NCI-H2107 (cell line): Measurements from ENCODE around the gene CCDC30.
"Not testable (repeated sequence)": the region's sequence is repeated elsewhere in the genome, so short reads cannot be mapped to it uniquely, and the experiment has no call there.

ENCODE experiments used
- DNase-seq: peaks from one replicate; lab custom pipeline; 2025; lab: John Stamatoyannopoulos, UW

The CCDC30 gene

DNA sequence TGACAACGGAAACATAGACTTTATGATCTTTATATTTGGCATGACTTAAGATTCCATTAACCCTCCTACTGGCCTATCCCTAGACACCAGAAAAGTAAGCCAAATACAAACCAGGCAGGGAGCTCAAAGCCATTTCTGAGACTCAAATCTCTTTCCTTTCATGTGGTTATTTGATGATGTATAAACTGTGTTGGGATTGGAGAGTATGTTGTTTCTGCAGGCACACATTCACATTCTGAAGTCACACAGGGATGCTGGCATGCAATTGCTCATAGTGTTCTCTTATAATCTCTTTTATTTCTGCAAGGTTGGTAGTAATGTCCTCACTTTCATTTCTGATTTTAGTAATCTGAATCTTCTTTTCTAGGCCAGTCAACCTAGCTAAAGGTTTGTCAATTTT is 13.0 kb upstream of the CCDC30 start:
- DNase-seq = no peak

DNA sequence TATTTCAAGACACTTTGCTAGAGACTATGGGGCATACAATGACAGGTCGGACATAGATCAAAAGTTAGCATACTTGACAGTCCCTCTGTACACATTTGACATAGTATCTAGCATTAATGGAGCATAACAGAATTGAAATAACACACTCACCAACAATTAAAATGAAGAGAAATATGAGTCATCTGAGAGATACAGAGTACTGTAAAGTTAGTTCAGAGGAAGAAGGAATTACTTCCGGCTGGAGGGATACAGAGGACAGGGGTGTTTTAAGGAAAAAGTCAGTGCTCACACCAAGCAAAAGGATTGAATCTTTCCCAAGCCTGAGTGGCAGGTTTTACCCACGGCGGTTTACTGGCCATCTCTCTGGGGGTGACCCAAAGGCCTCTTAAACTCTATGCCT is 9.7 kb upstream of the CCDC30 start:
- no peak for DNase-seq

DNA sequence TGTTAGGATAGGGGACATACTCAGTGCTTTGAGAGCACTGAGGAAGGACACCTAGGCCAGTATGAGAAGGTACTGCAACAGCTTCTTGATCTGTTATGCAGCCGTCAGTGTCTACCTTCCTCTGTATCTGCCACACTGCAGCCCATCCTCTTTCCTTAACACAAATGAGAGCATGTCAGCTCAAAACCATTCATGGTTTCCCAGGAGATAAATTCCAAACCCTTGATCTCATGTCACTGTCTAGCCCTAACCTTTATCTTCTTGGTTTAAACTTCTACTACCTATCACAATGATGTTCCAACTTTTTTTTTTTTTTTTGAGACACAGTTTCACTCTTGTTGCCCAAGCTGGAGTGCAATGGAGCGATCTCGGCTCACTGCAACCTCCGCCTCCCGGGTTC is 8.7 kb upstream of the CCDC30 start:
- no peak for DNase-seq

DNA sequence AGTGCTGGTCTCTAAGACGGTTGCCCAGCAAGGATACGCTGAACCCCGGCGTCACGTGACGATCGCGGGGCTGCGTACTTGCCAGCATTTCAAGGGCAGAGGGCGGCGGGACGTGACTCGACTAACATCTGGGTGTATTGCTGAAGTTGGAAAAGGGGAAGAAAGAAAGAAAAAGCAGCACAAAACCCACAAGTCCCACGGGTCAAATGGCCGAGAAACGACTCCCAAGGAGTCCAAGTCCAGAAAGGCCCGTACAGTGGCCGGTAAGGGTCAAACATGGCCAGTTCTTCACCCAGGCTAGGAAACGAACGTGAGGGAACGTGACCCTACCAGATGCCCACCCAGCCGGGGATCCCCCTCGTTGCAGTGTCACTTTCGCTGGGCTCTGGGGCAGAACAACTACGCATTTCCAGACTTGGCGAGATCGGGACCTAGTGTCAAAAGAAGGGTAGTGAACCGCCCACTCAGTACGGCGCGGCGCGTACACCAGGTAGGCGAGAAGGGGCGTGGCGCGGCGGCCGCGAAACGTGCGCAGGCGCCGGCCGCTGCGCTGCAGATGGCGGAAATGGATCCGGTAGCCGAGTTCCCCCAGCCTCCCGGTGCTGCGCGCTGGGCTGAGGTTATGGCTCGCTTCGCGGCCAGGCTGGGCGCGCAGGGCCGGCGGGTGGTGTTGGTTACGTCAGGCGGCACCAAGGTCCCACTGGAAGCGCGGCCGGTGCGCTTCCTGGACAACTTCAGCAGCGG is 6.9 kb upstream of the CCDC30 start, which contains the start of the genes PPCS and ZMYND12:
TSS of gene PPCS (plus strand) at position 534 of the 744 bp plus-strand sequence. CDS start at position 557, 23 bp downstream.
TSS of gene ZMYND12 (minus strand) at position 13 of the 744 bp plus-strand sequence. CDS start 25 bp downstream, outside the sequence.
- DNase-seq = peak; percentile 77

DNA sequence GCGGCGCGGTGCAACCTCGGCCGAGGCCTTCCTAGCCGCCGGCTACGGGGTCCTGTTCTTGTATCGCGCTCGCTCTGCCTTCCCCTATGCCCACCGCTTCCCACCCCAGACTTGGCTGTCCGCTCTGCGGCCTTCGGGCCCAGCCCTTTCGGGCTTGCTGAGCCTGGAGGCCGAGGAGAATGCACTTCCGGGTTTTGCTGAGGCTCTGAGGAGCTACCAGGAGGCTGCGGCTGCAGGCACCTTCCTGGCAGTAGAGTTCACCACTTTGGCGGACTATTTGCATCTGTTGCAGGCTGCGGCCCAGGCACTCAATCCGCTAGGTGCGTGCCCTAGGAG is 6.4 kb upstream of the CCDC30 start:
- DNase-seq = peak; percentile 44

DNA sequence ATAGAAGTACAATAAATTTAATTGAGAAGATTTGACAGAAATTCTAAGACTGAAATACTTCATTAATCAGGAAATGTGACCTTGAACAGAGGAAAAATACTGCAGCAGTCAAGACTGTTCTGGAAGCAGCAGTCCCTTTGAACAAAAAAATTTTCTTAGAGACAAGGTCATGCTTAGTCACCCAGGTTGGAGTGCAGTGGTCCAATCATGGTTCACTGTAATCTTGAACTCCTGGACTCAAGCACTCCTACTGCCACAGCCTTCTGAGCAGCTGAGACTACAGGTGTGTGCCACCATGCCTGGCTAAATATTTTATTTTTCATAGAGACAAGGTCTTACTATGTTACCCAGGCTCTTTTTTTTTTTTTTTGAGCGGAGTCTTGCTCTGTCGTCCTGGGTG is 1.9 kb upstream of the CCDC30 start:
- no peak for DNase-seq

DNA sequence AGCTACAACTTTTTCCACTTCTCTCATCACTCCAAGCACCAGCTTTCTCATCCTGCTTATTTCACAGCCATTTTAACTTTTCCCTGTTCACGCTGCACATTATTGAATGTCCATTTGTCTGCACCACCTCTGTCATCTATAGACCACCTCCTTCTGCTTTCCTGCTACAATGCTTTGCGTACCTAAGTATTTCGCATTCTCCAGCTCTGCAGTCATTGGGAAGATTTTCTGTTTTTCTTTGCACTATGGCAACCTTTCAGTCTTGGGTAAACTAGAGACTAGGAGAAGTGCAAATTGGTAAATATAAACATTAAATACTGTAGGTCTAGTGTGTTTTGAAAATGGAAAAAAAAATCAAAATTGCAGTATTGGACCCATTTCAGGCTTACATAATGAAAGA is 835 bp downstream of the CCDC30 start:
- DNase-seq = no peak

DNA sequence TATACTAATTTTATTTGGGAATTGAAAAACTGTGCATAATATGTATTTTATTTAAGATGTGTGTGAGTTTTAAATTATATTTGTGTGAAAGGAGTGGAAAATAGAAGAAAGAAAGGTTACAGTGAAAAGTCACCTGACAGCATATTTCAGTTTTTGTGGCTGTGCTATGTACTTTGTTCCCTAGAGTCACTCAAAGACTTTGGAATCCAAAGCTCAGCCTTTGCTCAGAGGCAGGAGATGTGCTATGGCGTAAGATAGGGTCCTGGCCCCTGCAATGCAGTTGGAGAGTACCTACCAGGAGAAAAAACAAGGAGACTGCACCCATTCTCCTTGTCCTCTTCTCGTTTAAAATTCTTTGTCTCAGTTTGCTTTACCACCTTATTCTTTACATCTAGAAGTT is 2.9 kb downstream of the CCDC30 start:
- no peak for DNase-seq

DNA sequence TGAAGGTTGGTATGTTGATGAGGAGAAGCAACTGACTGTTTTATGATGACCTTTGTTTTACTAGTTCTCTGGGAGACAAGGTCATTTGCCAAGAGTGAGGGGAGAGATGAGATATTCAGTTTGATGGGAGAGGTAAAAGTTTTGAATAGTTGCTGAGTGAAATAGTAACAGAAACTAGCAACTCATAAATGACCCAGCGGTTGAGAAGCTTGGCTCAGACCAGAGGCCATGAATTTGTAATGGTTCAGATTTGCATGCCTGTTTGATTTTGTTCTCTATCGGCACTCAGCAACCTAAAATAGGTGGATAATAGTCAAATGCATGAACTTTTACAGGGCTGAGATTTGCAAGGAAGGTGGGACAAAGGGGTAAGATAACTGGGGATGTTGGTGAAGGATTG is 6.6 kb downstream of the CCDC30 start:
- no peak for DNase-seq

DNA sequence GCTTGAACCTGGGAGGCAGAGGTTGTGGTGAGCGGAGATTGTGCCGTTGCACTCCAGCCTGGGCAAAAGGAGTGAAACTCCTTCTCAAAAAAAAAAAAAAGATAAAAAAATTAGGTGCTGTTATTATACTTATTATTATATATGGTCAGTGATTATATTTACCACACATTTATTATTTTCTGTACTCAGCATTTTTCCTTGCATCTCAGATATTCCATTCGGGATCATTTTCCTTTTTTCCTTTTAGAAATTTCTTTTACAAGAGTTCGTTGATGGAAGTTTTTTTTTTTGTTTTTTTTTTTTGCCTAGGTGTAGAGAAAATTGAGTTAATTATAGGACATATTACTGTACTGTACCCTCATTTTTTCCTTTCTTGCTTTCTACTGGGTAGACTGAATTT is 13.5 kb downstream of the CCDC30 start:
- no peak for DNase-seq

DNA sequence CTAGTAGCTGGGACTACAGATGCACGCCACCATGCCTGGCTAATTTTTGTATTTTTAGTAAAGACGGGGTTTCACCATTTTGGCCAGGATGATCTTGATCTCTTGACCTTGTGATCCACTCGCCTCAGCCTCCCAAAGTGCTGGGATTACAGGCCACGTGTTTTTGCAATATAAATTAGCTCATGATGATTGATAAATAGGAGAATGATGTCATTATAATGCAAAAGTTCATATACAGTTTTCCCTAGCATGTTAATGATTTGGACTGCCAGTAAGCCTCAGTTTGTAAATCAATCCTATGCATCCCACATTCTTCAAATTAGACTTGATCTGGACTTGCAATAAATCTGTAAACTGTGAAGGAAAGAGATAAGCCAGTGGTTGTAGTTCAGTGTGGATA is 14.3 kb downstream of the CCDC30 start:
- not testable (repeated sequence) for DNase-seq

DNA sequence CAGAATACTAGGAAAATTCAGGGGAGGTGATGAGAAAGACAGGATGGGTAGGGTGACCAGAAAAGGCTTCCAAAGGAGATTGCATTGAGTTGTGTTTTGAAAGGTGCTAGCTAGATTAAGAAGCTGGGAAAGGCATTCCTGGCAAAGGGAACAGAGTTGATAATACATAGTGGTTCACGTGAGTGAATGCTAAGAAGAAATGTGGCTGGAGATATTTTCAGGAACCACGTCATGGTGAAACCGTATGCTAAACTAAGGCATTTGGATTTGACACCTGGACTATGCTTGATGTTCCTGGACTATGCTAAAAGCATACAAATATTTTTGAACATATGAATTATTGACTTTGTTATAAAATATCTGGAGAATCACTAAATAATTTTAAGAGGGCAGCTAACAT is 14.7 kb downstream of the CCDC30 start:
- DNase-seq = no peak

DNA sequence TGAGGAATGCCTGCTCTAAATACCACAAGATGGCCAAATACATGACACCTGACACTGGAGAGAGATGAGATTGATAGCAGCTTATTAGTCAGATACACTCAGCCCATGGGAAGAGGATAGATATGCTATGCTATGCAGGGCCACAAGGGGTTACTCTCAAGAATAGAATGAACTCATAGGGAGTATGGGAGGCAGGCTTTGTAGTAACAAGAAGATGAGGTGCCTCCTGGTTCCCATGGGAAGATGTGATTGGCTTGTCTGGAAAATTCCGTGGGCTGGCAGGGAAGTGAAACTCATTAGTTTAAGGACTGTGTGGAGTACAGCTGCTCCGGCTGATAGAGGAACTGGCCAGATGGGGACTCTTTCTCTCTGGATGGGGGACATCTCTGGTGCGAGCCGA is 16.5 kb downstream of the CCDC30 start:
- no peak for DNase-seq

DNA sequence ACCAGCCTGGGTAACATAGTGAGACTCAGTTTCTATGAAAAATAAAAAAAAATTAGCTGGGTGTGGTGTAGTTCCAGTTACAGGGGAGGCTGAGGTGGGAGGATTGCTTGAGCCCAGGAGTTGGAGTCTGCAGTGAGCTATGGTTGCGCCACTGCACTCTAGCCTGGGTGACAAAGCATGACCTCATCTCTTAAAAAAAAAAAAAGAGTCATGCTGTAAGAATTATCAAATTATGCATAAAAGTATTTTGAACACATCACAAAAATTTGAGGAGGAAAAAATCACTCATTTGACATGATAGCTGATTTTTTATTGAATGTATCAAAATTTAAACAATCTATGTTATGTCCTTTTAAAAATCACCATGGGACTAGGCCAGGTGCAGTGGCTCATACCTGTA is 17.8 kb downstream of the CCDC30 start:
- no peak for DNase-seq

DNA sequence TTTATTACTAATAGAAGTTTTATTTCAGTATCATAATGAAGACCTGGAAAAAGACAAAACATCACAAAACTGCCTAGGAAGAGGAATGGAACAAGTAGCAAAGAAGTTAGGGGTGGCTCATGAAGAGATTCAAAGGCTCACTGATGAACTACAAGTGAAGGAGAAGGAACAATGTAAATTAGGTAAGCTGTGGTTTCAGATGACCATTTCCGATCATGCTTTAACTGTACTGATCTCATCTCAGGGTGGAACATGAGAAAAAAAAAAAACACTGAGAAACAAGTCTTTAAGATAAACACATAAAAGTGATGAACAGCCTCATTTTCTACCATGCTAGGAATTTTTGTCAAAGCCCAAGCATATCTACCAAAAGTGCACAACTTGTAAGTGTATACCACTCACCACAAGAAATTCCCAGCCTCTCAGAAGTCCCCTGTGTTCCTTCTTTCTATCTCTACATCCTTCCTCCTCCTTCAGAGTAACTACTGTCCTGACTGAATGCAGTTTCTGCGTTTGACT is 19.6 kb downstream of the CCDC30 start:
- DNase-seq = no peak

DNA sequence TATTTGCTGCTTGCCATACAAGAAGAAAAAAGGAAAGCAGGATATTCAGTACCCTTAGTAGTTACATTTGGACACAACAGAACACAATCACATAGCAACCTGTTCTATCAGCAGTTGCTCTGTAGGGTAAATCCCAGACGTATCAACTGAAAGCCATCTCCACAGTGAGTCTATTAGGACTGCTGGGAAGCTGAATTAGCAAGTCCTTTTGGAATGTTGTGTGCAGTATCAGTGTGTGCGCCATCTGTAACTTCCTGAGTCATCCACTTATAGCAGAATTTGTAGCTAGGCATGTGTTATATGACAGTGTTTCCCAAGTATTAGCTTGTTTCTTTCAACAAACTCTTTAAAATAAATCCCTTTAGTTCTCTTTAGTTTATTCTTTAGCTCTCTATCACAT is 21.3 kb downstream of the CCDC30 start:
- no peak for DNase-seq

DNA sequence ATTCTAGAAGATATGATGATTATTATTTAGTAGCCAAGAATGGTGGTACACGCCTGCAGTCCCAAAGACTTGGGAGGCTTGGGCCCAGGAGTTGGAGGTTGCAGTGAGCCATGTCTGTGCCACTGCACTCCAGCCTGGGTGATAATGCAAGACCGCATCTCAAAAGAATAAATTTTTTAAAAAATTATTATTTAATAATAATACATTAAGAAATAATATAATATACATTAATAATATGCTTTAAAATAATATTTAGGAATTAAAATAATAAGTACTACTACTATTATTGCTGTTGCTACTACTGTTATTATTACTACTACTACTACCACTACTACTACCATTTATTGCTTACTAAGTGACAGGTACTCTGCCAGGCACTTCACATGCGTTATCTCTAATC is 27.2 kb downstream of the CCDC30 start:
- DNase-seq = no peak

DNA sequence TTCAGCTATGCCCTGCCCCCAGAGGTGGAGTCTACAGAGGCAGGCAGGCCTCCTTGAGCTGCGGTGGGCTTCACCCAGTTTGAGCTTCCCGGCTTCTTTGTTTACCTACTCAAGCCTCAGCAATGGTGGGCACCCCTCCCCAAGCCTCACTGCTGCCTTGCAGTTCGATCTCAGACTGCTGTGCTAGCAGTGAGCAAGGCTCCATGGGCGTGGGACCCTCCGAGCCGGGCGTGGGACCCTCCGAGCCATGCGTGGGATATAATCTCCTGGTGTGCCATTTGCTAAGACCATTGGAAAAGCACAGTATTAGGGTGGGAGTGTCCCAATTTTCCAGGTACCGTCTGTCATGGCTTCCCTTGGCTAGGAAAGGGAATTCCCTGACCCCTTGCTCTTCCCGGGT is 38.9 kb downstream of the CCDC30 start:
- not testable (repeated sequence) for DNase-seq

DNA sequence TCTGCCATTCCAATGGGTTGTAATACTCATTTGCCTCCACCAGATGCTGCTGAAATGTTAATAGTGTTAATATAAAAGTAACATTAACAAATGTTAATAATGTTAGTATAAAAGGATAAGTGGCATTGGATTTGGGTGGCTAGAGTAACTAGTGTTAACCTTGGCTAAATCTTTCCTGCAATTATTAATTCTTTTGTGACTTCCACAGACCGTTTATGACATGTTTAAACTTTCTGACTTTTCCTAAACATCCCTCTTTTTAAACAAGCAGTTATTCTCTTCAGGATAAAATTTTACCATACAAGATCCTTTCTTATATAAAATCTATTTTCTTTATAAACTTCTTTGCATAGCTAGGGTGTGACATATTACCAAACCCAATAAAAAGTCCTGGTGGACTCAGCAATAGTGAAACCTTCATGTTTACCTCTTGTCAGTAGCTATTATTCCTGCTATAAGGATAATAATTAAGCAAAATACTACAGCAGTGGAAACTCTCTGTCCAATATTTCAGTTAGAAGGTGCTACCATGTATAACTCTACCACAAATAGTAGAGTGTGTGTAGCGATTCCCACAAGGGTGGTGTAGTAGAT is 41.5 kb downstream of the CCDC30 start:
- DNase-seq = no peak

DNA sequence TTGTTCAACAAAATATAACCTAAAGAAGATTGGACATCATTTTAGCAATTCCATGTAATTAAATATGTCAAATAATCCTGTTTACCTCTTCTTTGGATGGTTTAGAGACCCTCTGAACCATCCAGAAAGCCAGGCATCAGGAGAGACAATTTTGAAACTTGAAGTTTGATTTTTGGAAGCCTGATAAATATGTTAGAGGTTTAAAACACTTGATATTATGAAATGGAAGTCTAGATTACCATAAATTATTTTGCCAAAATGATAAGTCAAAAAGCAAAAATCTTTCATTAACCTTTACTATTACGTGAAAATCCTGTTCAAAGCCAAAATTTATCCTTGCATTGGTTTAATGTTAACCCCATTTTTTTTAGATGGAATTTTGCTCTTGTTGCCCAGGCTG is 43.5 kb downstream of the CCDC30 start:
- DNase-seq = no peak

DNA sequence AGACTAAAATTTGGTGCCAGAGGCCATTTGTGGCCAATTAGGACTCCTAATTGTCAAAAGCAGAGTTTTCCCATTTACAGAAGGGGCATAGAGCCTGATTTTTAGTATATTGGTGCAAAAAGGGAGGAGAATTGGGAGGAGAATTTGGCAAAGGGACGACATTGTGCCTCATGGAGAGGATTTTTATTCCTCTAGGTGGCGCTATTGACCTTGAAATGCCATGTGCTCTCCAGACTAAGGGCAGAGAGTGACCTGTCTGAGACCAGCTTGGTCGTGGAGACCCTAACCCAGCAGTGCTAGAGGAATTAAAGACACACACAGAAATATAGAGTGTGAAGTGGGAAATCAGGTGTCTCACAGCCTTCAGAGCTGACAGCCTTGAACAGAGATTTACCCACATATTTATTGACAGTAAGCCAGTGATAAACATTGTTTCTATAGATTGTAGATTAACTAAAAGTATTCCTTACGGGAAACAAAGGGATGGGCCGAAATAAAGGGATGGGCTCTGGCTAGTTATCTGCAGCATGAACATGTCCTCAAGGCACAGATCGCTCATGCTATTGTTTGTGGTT is 48.6 kb downstream of the CCDC30 start:
- DNase-seq = not testable (repeated sequence)

DNA sequence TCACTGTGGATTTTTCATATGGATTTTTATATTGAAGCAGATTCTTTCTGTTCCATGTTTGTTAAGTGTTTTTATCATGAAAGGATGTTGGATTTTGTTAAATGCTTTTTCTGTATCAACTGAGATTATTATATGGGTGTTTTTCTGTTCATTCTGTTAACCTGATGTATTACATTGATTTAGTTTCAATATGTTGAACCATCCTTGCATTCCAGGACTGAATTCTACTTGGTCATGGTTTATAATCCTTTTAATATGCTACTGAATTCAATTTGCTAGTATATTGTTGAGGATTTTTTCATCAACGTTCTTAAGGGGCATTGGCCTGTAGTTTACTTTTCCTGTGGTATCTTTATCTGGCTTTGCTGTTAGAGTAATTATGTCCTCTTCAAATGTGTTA is 55.8 kb downstream of the CCDC30 start:
- no peak for DNase-seq

DNA sequence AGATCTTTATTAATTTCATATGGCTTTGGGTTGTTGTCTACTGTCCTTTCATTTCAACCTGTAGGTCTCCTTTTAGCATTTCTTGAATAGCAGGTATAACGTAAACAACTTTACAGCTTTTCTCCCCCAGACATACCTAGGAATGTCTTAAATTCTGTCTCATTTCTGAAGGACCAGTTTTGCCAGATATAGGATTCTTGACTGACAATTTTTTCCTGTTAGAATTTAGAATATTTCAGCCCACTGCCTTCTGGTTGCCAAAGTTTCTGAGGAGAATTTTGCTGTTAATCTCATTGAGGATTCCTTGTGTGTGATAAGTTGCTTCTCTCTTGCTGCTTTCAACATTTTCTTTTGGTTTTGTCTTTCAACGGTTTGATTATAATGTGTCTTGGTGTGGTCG is 60.1 kb downstream of the CCDC30 start:
- no peak for DNase-seq
